ENCODE data around the gene MORN2. TPM values are rescaled to one million over a fixed set of nuclear protein-coding genes. Genes with fewer than 3 reads are reported as not detected.

MORN2 gene
- total and polyA plus RNA-seq, 2 of the 4 experiments (the other 2 are of a cell fraction): 13.1 to 16.5 TPM

- BruUV-seq (replicated peaks): no TSS peak
- H2AFZ ChIP-seq (replicated peaks; ENCODE audit: low read length, poor library complexity): no peak overlapping the region
- H2BK120ac ChIP-seq (ENCODE audit: low read depth, low read length): no peak overlapping the region
- H3K4me3 ChIP-seq (ENCODE audit: insufficient read depth, low read depth, low read length): no peak overlapping the region
- ATAC-seq (ENCODE audit: low read depth): no peak
- H3K9ac ChIP-seq (ENCODE audit: low read depth, low read length): no peak overlapping the region
- H4K91ac ChIP-seq (ENCODE audit: insufficient read depth, low read depth, low read length): no peak overlapping the region
- no peaks in the 10 kb centered on the region for H3K4me1 ChIP-seq (ENCODE audit: control insufficient read depth, insufficient read depth, low read length)
- no peak overlapping the region for H3K27ac ChIP-seq (ENCODE audit: insufficient read depth, low read length)
- H3K18ac ChIP-seq (ENCODE audit: low read depth, low read length): no peak overlapping the region
- no peak for TF ChIP-seq MAFK (IDR thresholded peaks at IDR 0.05; ENCODE audit: low read depth, low read length)
- no peak for TF ChIP-seq RCOR1 (IDR thresholded peaks at IDR 0.05; ENCODE audit: insufficient replicate concordance, low read length)
- no peak for TF ChIP-seq CTCF (conservative IDR thresholded peaks at IDR 0.05; ENCODE audit: low read depth, low read length)
- no peak for TF ChIP-seq CHD1 (IDR thresholded peaks at IDR 0.05; ENCODE audit: low read depth, low read length)
- no peak for TF ChIP-seq MAZ (IDR thresholded peaks at IDR 0.05; ENCODE audit: borderline replicate concordance, low read depth, low read length)
- TF ChIP-seq ELK1 (IDR thresholded peaks at IDR 0.05; ENCODE audit: borderline replicate concordance, low read depth, low read length): no peak
- no peak for TF ChIP-seq POLR2A (IDR thresholded peaks at IDR 0.05; ENCODE audit: low read depth, low read length)
- no peak for TF ChIP-seq USF2 (IDR thresholded peaks at IDR 0.05; ENCODE audit: low read depth, low read length)
- no peak for TF ChIP-seq MXI1 (IDR thresholded peaks at IDR 0.05; ENCODE audit: borderline replicate concordance, low read depth, low read length)
- TF ChIP-seq SMC3 (IDR thresholded peaks at IDR 0.05; ENCODE audit: low read depth, low read length): no peak
- no peak for TF ChIP-seq RFX5 (IDR thresholded peaks at IDR 0.05; ENCODE audit: low read depth, low read length)
- TF ChIP-seq RAD21 (IDR thresholded peaks at IDR 0.05; ENCODE audit: low read length): no peak
- no peak for TF ChIP-seq CEBPB (IDR thresholded peaks at IDR 0.05; ENCODE audit: low read depth, low read length)
- TF ChIP-seq BHLHE40 (IDR thresholded peaks at IDR 0.05; ENCODE audit: low read depth, low read length): no peak
- TF ChIP-seq NFE2L2 (IDR thresholded peaks at IDR 0.05; ENCODE audit: low read depth, low read length): no peak
- no peaks in the 10 kb centered on the region for H3K79me1 ChIP-seq (ENCODE audit: low read depth in 1 of 2, low read length in 2 of 2)
- WGBS, 2 experiments (ENCODE audit: extremely low coverage in 2 of 2, insufficient read length in 1 of 2): no CpG with 5 or more reads among the region's 1 CpG
- no peaks in the 10 kb centered on the region for H3K9me3 ChIP-seq (ENCODE audit: control insufficient read depth, insufficient read depth, low read length)
- ChIA-PET POLR2A (ENCODE audit: unreplicated experiment) (no interaction called here), CTCF (no interaction called here)
- intact Hi-C loops (cut with micrococcal nuclease): no loop called here
- dilution Hi-C loops (cut with HindIII; ENCODE audit: low sequenced_read_pairs, unreplicated experiment): no loop called here
- H4K20me1 ChIP-seq (ENCODE audit: insufficient read depth, low read length): no peaks in the 10 kb centered on the region
- no peak overlapping the region for H3K4ac ChIP-seq (ENCODE audit: low read depth, low read length)
- no peak overlapping the region for H2BK15ac ChIP-seq (ENCODE audit: low read depth, low read length)
- H3K23ac ChIP-seq (ENCODE audit: low read depth, low read length): no peak overlapping the region
- H3K14ac ChIP-seq (replicated peaks; ENCODE audit: low read depth, low read length): no peak overlapping the region
- in situ Hi-C loops (cut with MboI; ENCODE audit: low sequenced_read_pairs): no loop called here
- no peak overlapping the region for H2BK5ac ChIP-seq (ENCODE audit: low read depth, low read length, poor library complexity, severe bottlenecking)
- no peak for DNase-seq
- H2AK9ac ChIP-seq (replicated peaks; ENCODE audit: low read depth, low read length, poor library complexity): no peak overlapping the region
- H4K5ac ChIP-seq (ENCODE audit: low read depth, low read length): no peak overlapping the region
- H3K56ac ChIP-seq (ENCODE audit: extremely low read depth, insufficient read depth, low read length): no peak overlapping the region
- H3K36me3 ChIP-seq (ENCODE audit: control insufficient read depth, insufficient read depth, low read length): no peaks in the 10 kb centered on the region
- H2AK5ac ChIP-seq (ENCODE audit: low read depth, low read length): no peak overlapping the region
- no peak overlapping the region for H3K4me2 ChIP-seq (ENCODE audit: low read depth, low read length)
- no peaks in the 10 kb centered on the region for H3K27me3 ChIP-seq (ENCODE audit: control insufficient read depth, insufficient read depth, low read length)
- no peak overlapping the region for H2BK20ac ChIP-seq (ENCODE audit: low read depth, low read length)
- H3K9me1 ChIP-seq (ENCODE audit: insufficient read depth, low read length): no peaks in the 10 kb centered on the region
- no peak overlapping the region for H4K8ac ChIP-seq (ENCODE audit: low read depth in 2 of 2, low read length in 2 of 2)
These were observed 31.5 kb downstream of the MORN2 start for GRCh38 chr2:38907242-38907641.

All from IMR-90 (cell line).